HEK293 (cell line): ENCODE results near the gene SAMD14.

Experiments
- CTCF ChIP-seq: fragments of 450-650 bp; formaldehyde crosslinking; IDR thresholded peaks from 2 replicates; pipeline ENCODE4 v1.5.1; 2016; ENCODE audit warnings: missing biosample characterization, missing genetic modification characterization
- ELK4 ChIP-seq: IDR thresholded peaks from 2 replicates; pipeline ENCODE4 v1.6.1; 2011; ENCODE audit warnings: mild to moderate bottlenecking, low read depth, low read length, borderline replicate concordance
- KLF17 ChIP-seq: fragments of 450-650 bp; formaldehyde crosslinking; IDR thresholded peaks from 2 replicates; pipeline ENCODE4 v1.5.1; 2016; ENCODE audit warnings: missing biosample characterization, missing genetic modification characterization
- KLF7 ChIP-seq: fragments of 450-650 bp; formaldehyde crosslinking; IDR thresholded peaks from 2 replicates; pipeline ENCODE4 v1.5.1; 2016; ENCODE audit warnings: missing biosample characterization, missing genetic modification characterization, borderline replicate concordance
- PBX3 ChIP-seq: sonication (generic); formaldehyde crosslinking; IDR thresholded peaks from 2 replicates; pipeline ENCODE4 v1.8.1; 2022; ENCODE audit warnings: mild to moderate bottlenecking, moderate library complexity, missing genetic modification reagents
- PRDM10 ChIP-seq: fragments of 450-650 bp; formaldehyde crosslinking; IDR thresholded peaks from 2 replicates; pipeline ENCODE4 v1.5.1; 2016; ENCODE audit warnings: missing biosample characterization, missing genetic modification characterization
- SP2 ChIP-seq: fragments of 450-650 bp; formaldehyde crosslinking; IDR thresholded peaks from 2 replicates; pipeline ENCODE4 v1.5.1; 2016; ENCODE audit warnings: missing biosample characterization, missing genetic modification characterization
- SP3 ChIP-seq: fragments of 450-650 bp; formaldehyde crosslinking; IDR thresholded peaks from 2 replicates; pipeline ENCODE4 v1.5.1; 2016; ENCODE audit warnings: missing biosample characterization, missing genetic modification characterization
- SP7 ChIP-seq: fragments of 450-650 bp; formaldehyde crosslinking; IDR thresholded peaks from 2 replicates; pipeline ENCODE4 v1.5.1; 2016; ENCODE audit warnings: missing biosample characterization, missing genetic modification characterization
- ZBTB11 ChIP-seq: fragments of 450-650 bp; formaldehyde crosslinking; conservative IDR thresholded peaks from 2 replicates; pipeline ENCODE4 v1.5.1; 2016; ENCODE audit warnings: low read depth, missing biosample characterization, missing genetic modification characterization
- ZBTB21 ChIP-seq: fragments of 450-650 bp; formaldehyde crosslinking; IDR thresholded peaks from 2 replicates; pipeline ENCODE4 v1.5.1; 2017; ENCODE audit warnings: missing biosample characterization, missing genetic modification characterization
- ZBTB6 ChIP-seq: fragments of 450-650 bp; formaldehyde crosslinking; IDR thresholded peaks from 2 replicates; pipeline ENCODE4 v1.5.1; 2017; ENCODE audit warnings: missing biosample characterization, missing genetic modification characterization
- ZNF211 ChIP-seq: fragments of 450-650 bp; formaldehyde crosslinking; IDR thresholded peaks from 2 replicates; pipeline ENCODE4 v1.5.1; 2016; ENCODE audit warnings: low read depth, missing biosample characterization, missing genetic modification characterization
- ZNF214 ChIP-seq: fragments of 450-650 bp; formaldehyde crosslinking; IDR thresholded peaks from 2 replicates; pipeline ENCODE4 v1.5.1; 2017; ENCODE audit warnings: missing biosample characterization, mild to moderate bottlenecking, missing genetic modification characterization, borderline replicate concordance
- ZNF280C ChIP-seq: fragments of 450-650 bp; formaldehyde crosslinking; IDR thresholded peaks from 2 replicates; pipeline ENCODE4 v1.5.1; 2016; ENCODE audit warnings: missing biosample characterization, missing genetic modification characterization
- ZNF292 ChIP-seq: fragments of 450-650 bp; formaldehyde crosslinking; IDR thresholded peaks from 2 replicates; pipeline ENCODE4 v1.5.1; 2016; ENCODE audit warnings: low read depth, missing biosample characterization, missing genetic modification characterization, borderline replicate concordance
- ZNF311 ChIP-seq: fragments of 450-650 bp; formaldehyde crosslinking; IDR thresholded peaks from 2 replicates; pipeline ENCODE4 v1.5.1; 2017; ENCODE audit warnings: missing biosample characterization, missing genetic modification characterization, borderline replicate concordance
- ZNF600 ChIP-seq: fragments of 450-650 bp; formaldehyde crosslinking; IDR thresholded peaks from 2 replicates; pipeline ENCODE4 v1.5.1; 2016; ENCODE audit warnings: missing biosample characterization, missing genetic modification characterization
- ZNF610 ChIP-seq: fragments of 450-650 bp; formaldehyde crosslinking; IDR thresholded peaks from 2 replicates; pipeline ENCODE4 v1.5.1; 2016; ENCODE audit warnings: missing biosample characterization, missing genetic modification characterization, borderline replicate concordance
- ZNF626 ChIP-seq: fragments of 450-650 bp; sonication (Bioruptor Pico); formaldehyde crosslinking; IDR thresholded peaks from 2 replicates; pipeline ENCODE4 v1.5.1; 2018; ENCODE audit warnings: missing biosample characterization, missing genetic modification characterization, inconsistent platforms
- ZNF658 ChIP-seq: fragments of 450-650 bp; formaldehyde crosslinking; IDR thresholded peaks from 2 replicates; pipeline ENCODE4; 2016; ENCODE audit warnings: missing biosample characterization, missing genetic modification characterization

The SAMD14 gene

GRCh38 chr17:50151041-50151936 is 21.3 kb upstream of the SAMD14 start (continued):
- TF ChIP-seq ZBTB21 (tag by site-specific recombination) (peak; percentile 61), ZBTB11 (tag by site-specific recombination) (peak; percentile 97), ZNF280C (no peak), ELK4 (no peak), ZNF600 (tag by site-specific recombination) (peak; percentile 93), SP2 (tag by site-specific recombination) (peak; percentile 81), ZBTB6 (tag by site-specific recombination) (no peak), SP7 (tag by site-specific recombination) (peak; percentile 52), ZNF211 (tag by site-specific recombination) (no peak), KLF7 (tag by site-specific recombination) (no peak), ZNF658 (no peak), KLF17 (tag by site-specific recombination) (no peak; the same call in 1 of the 2 replicates), PRDM10 (tag by site-specific recombination) (peak; percentile 57; the same call in 1 of the 2 replicates), ZNF610 (tag by site-specific recombination) (no peak), ZNF626 (tag by site-specific recombination) (no peak), ZNF292 (no peak), ZNF311 (tag by site-specific recombination) (no peak), SP3 (peak; percentile 68), ZNF214 (tag by site-specific recombination) (no peak), CTCF (tag by site-specific recombination) (peak; percentile 67), PBX3 (CRISPR knock-in tag) (no peak)
